Measurements from ENCODE around the gene SNTG2. TPM values are rescaled to one million over a fixed set of nuclear protein-coding genes. Genes with fewer than 3 reads are reported as not detected.

SNTG2 gene
- total RNA-seq, 2 experiments from 2014 or later = not detected

- Histone ChIP-seq H3K4me2 (ENCODE audit: low read length) (no peak overlapping the region), H4K20me1 (ENCODE audit: insufficient read depth, low read length) (no peaks in the 10 kb centered on the region), H3K4me1 (ENCODE audit: insufficient read depth, low read length, poor library complexity, severe bottlenecking) (no peaks in the 10 kb centered on the region), H3K79me2 (ENCODE audit: insufficient read depth, low read depth, low read length) (no peaks in the 10 kb centered on the region), H2AFZ (ENCODE audit: low read length) (no peak overlapping the region), H3K4me3 (ENCODE audit: low read depth, low read length, poor library complexity, severe bottlenecking) (no peak overlapping the region), H3K36me3 (ENCODE audit: insufficient read depth, low read length) (no peaks in the 10 kb centered on the region), H3K9me3 (ENCODE audit: low read length) (no peaks in the 10 kb centered on the region), H3K9me2 (ENCODE audit: insufficient read depth, low read length) (no peaks in the 10 kb centered on the region), H3K27ac (ENCODE audit: low read depth, low read length, poor library complexity, severe bottlenecking) (no peak overlapping the region)
- intact Hi-C loops (cut with micrococcal nuclease; ENCODE audit: unreplicated experiment) = no loop called here
- no TSS peak for BruUV-seq (replicated peaks)
- TF ChIP-seq EZH2phosphoT487 (IDR thresholded peaks at IDR 0.05; ENCODE audit: borderline replicate concordance, low read depth, low read length) (no peak), CTCF (conservative IDR thresholded peaks at IDR 0.05; ENCODE audit: low read length) (no peak)
- no peak for DNase-seq (ENCODE audit: low spot score)
- ChIA-PET POLR2A (no interaction called here), CTCF (ENCODE audit: unreplicated experiment) (no interaction called here)
Observed at GRCh38 chr2:1306687-1307516, 356.3 kb downstream of the SNTG2 start.

GRCh38 chr2:1307670-1308069 lies 357.0 kb downstream of the SNTG2 start:
- no peak for TF ChIP-seq EZH2phosphoT487 (IDR thresholded peaks at IDR 0.05; ENCODE audit: borderline replicate concordance, low read depth, low read length)
- no peak for TF ChIP-seq CTCF (conservative IDR thresholded peaks at IDR 0.05; ENCODE audit: low read length)
- no TSS peak for BruUV-seq (replicated peaks)
- Histone ChIP-seq H3K27ac (ENCODE audit: low read depth, low read length, poor library complexity, severe bottlenecking) (no peak overlapping the region), H3K4me3 (ENCODE audit: low read depth, low read length, poor library complexity, severe bottlenecking) (no peak overlapping the region), H3K4me1 (ENCODE audit: insufficient read depth, low read length, poor library complexity, severe bottlenecking) (no peaks in the 10 kb centered on the region), H3K36me3 (ENCODE audit: insufficient read depth, low read length) (no peaks in the 10 kb centered on the region), H3K9me3 (ENCODE audit: low read length) (no peaks in the 10 kb centered on the region), H3K79me2 (ENCODE audit: insufficient read depth, low read depth, low read length) (no peaks in the 10 kb centered on the region), H3K9me2 (ENCODE audit: insufficient read depth, low read length) (no peaks in the 10 kb centered on the region), H2AFZ (ENCODE audit: low read length) (no peak overlapping the region), H4K20me1 (ENCODE audit: insufficient read depth, low read length) (no peaks in the 10 kb centered on the region), H3K4me2 (ENCODE audit: low read length) (no peak overlapping the region)
- POLR2A ChIA-PET = no interaction called here
- DNase-seq (ENCODE audit: low spot score) = no peak
- intact Hi-C loops (cut with micrococcal nuclease; ENCODE audit: unreplicated experiment) = no loop called here
- CTCF ChIA-PET (ENCODE audit: unreplicated experiment) = no interaction called here

- Histone ChIP-seq H2AFZ (ENCODE audit: low read length) (no peak overlapping the region), H4K20me1 (ENCODE audit: insufficient read depth, low read length) (no peaks in the 10 kb centered on the region), H3K27ac (ENCODE audit: low read depth, low read length, poor library complexity, severe bottlenecking) (no peak overlapping the region), H3K4me1 (ENCODE audit: insufficient read depth, low read length, poor library complexity, severe bottlenecking) (no peaks in the 10 kb centered on the region), H3K36me3 (ENCODE audit: insufficient read depth, low read length) (no peaks in the 10 kb centered on the region), H3K4me3 (ENCODE audit: low read depth, low read length, poor library complexity, severe bottlenecking) (no peak overlapping the region), H3K4me2 (ENCODE audit: low read length) (no peak overlapping the region), H3K9me3 (ENCODE audit: low read length) (no peaks in the 10 kb centered on the region), H3K9me2 (ENCODE audit: insufficient read depth, low read length) (no peaks in the 10 kb centered on the region), H3K79me2 (ENCODE audit: insufficient read depth, low read depth, low read length) (no peaks in the 10 kb centered on the region)
- BruUV-seq (replicated peaks) = no TSS peak
- DNase-seq (ENCODE audit: low spot score) = no peak
- POLR2A ChIA-PET = no interaction called here
- CTCF ChIA-PET (ENCODE audit: unreplicated experiment) = no interaction called here
- intact Hi-C loops (cut with micrococcal nuclease; ENCODE audit: unreplicated experiment) = no loop called here
- TF ChIP-seq CTCF (conservative IDR thresholded peaks at IDR 0.05; ENCODE audit: low read length) = no peak
- TF ChIP-seq EZH2phosphoT487 (IDR thresholded peaks at IDR 0.05; ENCODE audit: borderline replicate concordance, low read depth, low read length) = no peak
Observed at GRCh38 chr2:1308678-1309077, 358.0 kb downstream of the SNTG2 start.
